GM18517 (cell line): ENCODE results near the gene TSHZ1.

Source experiments
- ATAC-seq: cut with Tn5 transposase; IDR thresholded peaks from one replicate; pipeline ENCODE4 v1.9.1; 2021; ENCODE audit warnings: mild to moderate bottlenecking, moderate library complexity; ENCODE audit not compliant: unreplicated experiment

The TSHZ1 gene, protein sequence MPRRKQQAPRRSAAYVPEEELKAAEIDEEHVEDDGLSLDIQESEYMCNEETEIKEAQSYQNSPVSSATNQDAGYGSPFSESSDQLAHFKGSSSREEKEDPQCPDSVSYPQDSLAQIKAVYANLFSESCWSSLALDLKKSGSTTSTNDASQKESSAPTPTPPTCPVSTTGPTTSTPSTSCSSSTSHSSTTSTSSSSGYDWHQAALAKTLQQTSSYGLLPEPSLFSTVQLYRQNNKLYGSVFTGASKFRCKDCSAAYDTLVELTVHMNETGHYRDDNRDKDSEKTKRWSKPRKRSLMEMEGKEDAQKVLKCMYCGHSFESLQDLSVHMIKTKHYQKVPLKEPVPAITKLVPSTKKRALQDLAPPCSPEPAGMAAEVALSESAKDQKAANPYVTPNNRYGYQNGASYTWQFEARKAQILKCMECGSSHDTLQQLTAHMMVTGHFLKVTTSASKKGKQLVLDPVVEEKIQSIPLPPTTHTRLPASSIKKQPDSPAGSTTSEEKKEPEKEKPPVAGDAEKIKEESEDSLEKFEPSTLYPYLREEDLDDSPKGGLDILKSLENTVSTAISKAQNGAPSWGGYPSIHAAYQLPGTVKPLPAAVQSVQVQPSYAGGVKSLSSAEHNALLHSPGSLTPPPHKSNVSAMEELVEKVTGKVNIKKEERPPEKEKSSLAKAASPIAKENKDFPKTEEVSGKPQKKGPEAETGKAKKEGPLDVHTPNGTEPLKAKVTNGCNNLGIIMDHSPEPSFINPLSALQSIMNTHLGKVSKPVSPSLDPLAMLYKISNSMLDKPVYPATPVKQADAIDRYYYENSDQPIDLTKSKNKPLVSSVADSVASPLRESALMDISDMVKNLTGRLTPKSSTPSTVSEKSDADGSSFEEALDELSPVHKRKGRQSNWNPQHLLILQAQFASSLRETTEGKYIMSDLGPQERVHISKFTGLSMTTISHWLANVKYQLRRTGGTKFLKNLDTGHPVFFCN (N-terminal part only)

DNA sequence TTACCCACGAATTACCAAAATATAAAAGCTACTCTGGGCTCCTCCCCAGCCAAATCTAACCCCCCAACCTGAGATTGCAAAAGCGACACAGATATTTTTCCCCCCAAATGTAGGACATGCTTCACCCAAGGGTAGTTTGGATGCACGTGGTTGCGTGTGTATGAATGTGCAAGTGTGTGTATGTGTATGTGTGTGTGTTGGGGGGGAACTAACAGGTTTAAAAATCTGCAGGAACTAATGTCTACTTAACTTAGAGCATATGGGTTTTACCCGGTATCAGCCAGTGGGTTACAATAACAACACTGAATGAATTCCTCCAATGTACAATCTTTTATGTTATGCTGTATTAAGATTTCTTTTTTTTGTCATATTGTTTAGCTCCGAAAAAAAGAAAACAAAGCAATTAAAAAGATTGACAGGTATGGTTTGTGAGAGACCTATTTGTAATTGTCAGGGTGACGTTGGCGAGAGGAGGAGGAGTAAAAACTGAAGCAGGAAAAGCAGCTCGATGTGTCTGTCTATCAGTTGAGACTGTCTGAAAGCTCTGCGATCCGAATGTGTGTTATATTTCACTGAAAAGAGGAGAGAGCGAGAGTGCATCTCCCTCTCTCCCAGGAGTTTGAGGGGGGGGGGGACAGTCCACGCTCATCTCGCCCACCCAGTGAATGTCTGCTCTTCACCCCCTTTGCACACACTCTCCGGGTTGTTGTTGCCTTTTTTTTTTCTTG is at the start of gene TSHZ1:
Gene TSHZ1, plus strand, starts transcription at position 524 of the 728 bp plus-strand sequence. CDS start 1,080 bp downstream, outside the sequence.
- ATAC-seq: peak; percentile 55

DNA sequence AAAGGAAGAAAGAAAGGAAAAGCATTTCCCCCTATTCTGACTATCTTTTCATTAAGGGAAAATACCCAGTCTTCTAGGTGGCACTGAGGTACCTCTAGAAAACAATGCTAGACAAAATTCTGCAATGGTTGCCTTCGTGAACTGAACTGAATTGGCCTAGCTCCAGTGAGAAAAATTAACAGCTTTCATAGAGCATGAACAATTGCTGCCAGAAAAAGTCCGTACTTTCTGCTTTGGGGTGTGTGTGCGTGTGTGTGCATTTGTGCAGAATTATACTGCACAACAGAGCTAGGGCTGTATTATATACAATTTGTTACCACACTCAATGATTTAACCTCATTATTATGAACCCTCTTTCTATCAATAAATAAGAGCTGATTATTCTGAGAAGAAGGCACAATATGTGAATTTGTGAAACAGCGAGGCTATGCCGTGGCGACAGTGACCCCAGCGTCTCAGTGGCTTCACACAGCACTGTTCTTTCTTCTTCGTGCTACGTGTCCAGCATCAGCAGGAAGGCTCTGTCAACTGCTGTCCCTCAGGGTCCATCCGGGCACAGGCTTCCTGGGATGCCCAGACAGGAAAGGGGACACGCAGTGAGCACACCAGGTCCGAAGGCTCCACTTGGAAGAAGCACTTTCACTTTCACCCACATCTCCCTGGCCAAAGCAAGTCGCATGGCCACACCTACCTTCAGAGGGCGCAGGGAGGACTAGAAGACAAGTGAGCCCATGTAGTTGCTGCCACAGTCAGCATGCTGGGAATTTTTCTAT is 49.2 kb upstream of the TSHZ1 start:
- ATAC-seq: no peak

DNA sequence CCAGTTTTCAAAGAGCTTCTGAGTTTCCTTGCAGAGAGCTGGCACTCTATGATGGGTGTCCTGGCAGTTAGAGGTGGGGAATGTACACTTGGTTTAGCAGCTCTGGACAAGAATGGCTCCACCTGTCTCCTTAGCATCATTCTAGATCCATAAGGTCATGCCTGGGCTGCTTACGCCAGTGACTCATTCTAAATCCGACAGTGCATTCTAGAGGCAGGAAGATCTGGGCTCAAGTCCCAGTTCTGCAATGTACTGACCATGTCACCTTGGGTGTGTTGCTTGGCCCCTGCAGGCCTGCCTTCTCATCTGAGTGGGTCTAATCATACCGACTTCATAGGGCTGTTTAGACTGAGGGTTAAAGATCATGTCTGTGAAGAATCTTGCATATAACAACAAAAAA is 48.1 kb upstream of the TSHZ1 start:
- no peak for ATAC-seq

DNA sequence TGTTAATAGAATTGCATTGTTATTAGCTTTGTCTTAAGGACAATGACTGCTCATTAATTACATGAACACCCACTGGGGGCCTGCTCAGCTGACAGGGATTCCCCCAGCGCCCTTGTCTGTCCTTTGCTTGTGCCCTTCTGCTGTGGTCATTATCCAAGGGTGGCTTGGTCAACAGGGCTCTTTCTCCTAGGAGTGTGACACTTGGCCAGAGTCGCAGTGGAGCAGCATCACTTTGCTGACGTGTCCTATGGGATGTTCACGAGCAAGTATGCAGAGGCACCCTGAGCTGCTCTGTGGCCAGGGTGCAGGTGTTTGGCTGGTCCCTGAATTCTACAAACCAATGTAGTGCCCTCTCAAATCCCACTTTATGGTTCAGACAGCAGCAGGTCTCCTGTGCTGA is 47.6 kb upstream of the TSHZ1 start:
- ATAC-seq: no peak

DNA sequence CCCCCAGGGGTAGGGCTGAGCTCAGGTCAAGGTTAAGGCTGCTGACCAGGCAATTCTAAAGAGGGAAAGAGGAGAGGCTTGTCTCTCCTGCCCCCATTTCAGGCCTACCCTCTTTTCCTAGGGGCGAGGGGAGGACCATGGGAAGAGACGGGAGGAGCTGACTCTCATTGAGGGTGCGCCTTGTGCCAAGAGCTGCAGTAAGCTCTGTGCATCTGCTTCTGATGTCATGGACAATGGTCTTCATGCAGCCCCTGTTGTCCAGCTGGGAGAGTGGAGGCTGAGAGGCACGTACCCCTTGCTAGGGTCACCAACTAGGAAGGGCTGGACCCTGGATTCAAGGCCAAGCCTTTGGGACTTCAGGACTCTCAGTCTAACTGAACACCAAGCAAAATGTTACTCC is 46.9 kb upstream of the TSHZ1 start:
- no peak for ATAC-seq

DNA sequence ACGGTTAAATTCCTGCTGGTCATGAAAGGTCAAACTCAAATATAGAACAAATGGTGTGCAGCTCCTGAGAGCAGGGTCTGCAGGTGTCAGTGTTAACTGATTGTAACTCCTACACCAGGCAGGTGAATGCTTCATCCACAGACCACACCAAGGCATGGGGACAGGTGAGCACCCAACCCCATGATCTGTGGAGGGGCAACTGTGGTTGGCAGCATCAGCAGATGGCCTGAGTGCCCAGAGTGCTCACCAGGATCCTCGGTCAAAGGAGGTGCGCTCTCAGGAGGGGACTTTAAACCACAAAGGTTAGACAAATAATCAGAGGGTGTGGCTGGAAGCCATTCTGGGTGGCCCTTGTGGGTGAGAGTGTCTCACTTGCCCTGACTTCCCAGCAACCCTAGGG is 46.1 kb upstream of the TSHZ1 start:
- no peak for ATAC-seq

DNA sequence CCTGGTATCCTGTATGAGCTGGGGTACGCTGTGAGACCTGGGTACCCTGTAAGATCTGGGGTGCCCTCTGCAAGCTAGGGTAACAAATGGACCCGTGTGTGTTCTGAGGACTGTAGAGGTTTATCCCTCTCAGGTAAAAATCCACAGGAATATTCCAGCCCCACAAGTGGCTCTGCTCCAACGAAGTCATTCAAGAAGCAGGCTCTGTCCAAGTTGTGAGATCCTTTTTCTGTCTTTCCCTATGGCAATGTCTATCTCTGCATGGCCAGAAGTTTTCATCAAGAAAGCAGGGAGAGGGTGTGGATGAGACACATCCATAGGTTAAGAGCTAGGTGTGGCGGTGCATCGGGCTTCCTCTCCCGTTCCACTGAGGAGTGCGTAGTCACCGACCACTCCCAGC is 44.7 kb upstream of the TSHZ1 start:
- no peak for ATAC-seq

DNA sequence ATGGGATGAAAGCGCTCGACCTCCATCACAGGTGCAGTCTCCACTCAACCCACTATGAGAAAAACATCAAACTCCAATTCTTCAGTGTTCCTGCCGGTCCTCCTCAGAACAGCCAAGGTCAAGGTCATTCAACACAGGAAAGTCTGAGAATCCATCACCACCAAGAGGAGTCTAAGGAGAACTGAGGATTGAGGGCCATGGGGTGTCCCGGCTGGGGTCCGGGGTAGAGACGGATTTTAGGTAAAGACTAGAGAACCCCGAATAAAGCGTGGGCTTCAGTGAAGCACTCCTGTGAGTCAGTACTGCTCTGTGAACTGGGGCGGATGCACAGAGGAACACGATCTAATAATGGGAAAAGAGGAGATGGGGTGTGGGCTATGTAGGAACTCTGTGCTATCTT is 43.5 kb upstream of the TSHZ1 start:
- no peak for ATAC-seq

DNA sequence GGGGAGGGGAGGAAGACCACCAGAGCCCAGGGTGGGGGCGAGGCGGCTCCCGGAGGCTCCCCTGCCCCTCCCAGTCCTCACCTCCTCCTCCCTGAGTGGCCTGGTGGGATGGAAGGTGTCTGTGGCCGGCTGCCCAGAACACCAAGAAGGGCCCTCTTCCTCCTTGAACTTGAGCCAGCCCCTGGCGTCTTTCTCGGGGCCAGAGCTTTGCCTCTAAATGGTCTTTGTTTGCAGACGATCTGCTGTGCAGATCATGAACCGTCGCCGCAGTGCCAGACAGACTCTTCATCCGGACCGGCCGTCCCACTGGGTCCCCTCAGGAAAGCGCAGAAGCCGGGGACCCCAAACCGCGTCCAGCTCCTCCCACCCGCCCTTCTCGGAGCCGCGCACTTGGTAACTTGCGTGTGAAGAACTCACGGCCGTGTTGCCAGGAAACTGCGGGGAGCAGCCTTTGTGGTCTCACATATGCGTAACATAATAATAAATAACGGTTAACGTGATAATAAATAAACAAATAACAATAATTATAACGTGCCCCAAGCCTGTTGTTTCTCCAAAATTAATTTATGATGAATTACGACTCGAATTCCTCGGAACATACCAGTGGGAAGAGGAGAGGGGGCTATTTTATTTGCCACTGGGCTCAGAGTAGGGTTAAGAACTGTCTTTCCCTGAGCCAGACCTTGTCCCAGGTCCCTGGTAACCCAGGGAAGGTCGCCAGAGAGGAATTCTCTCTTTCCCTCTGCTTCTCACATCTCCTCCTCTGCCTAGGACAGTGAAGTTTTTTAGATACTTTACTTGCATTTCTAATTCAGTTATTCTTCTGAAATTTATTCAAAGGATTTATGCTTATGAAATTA is 42.6 kb upstream of the TSHZ1 start:
- no peak for ATAC-seq

DNA sequence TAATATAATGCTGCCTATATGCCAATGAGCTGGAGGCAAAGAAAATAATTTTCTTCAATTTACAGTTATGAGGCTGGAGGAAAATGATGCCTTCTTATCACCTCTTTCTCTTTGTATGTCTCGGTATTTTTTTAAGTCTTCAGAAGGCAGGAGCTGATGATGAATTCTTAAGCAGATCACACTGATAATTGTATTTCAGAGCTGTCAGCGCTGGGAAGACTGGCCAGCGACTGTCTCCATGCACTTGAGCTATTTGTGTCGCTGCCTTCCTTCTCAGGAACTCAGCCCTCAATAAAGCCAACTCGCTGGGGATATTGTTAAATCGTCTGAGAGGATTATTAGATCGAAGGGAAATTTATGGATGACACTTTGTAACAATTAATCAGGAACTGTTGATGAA is 42.0 kb upstream of the TSHZ1 start:
- ATAC-seq: no peak

DNA sequence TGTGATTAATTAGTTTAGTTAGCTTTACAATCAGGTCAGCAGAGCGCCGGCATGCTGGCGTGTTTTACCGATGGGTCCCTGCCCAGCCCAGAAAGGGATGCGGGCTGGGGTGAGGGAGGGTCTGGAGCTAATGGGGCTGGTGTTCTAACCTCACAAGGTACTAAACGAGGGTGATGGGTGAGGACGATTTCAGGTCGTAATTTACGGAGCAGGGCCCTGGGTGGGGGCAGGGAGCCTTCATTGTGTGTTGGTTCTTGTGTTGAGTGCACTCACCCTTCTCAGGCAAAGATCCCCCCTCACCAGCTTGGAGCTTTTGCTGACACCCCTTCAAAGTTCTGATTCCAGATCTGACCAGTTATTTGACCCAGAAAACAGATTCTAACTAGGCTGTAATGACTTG is 41.2 kb upstream of the TSHZ1 start:
- no peak for ATAC-seq

DNA sequence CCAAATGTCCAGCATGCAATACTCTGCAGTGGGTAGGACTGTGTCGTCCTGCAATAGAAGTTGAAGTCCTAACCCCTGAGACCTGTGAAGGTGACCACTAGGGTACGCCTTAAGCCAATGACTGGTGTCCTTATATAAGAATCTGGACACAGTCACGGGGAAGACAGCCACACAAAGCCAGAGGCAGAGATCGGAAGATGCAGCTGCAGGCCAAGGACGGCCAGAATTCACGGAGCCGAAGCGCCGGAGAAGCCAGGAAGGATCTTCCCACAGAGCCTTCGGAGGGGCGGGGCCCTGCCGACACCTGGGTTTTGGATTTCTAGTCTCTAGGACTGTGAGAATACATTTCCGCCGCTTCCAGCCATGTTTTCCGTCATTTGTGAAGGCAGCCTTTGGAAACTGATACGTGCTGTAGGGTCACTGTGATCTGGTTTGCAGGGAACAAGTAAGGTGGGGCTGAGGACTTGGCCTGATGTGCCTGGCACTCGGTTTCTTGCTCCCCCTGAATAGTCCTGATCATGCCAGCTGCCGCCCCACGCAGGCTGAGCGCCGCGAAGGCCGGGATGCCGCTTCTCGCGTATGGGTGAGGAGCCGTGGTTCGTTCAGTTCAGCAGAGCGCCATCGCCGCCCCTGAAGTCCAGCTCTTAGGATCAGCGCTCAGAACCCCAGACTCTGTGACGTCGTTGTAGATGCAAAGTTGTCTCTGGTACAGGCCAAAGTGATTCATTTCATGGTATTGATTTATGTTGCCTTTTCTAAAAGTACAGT is 40.4 kb upstream of the TSHZ1 start:
- ATAC-seq: no peak

DNA sequence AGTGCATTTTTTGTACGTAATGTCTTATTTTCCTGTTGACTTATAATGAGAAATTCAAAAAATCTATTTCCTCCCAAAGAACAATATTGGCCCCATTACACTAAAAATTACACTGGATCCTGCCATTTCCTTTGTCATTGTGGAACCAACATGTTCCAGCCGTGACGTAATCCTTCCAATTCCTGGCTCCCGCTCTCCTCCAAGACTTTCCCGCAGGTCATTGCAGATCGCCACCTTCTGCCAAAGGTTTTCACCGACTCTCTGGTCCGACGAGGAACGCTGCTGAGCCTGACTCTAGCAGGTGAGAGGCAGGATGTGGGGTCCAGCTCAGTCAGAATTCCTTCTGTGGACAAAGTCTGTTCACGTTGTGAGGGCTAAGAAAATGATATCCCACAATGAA is 39.7 kb upstream of the TSHZ1 start:
- ATAC-seq: no peak

DNA sequence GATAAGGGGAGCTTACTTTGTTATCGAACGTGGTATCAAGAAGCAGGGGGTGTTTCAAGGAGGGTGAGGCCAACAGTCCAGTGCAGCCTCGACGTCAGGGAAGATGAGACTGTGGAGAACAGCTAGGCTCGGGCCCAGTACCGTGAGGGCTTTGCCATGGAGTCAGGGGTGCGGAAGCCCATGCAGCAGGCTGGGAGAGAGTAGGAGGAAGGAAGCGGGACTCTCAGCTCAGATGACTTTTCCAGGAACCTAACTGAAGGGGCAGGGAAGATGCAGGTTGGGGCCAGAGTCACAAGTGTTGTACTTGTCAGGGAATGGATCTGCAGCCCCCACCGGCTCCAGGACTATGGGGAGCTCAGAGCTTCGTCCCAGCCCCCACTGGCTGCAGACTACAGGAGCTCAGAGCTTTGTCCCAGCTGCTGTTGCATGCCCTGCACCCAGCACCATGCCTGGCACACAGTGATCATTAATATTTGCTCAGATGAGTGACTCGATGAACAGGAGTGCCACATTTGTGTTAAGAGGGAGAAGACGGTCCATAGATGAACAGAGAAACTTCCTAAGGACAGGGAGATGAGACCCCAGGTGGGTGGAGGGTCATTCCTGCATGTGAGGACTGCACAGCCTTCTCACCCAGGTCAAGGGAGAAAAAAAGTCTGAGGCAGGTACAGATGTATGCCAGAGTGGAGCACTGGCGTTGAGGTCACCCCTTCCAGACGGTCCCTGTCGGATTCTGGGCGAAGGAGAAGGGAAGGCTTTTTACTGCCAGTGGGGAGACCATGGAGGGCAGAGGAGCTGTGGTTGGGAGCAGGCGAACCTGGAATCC is 38.1 kb upstream of the TSHZ1 start:
- ATAC-seq: peak; percentile 5

DNA sequence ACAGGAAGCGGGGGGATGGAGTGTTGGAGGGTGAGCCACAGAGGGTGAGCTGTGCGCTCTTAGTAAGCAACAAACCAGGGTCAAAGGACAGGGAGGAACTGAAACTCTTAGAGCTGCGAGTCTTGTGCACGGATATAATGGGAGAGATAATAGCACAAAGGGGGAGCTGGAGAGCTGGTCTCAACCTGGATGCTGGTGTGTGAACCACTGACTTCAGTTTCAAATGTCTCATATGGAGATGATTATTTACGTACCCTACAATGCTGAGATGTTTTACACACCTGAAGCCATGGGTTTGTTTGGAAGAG is 37.5 kb upstream of the TSHZ1 start:
- ATAC-seq: peak; percentile 100

DNA sequence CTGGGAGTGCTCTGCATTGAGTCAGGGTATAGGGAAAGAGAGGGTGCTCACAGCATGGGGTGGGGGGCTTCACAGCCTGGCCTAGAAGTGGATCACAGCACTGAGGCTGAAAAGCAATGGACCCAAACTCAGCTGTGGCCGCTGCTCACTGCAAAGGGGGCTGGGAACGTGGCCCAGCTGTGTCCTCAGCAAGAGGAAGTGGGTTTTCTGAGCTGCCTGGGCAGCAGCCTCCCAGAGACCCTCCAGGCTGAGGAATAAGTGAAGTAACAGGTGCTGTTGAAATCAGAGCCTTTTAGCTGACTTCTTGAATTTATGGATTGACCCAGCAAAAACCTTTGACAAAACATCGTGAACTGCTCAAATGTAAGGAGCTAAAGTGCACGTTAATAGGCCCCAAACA is 36.9 kb upstream of the TSHZ1 start:
- ATAC-seq: no peak

DNA sequence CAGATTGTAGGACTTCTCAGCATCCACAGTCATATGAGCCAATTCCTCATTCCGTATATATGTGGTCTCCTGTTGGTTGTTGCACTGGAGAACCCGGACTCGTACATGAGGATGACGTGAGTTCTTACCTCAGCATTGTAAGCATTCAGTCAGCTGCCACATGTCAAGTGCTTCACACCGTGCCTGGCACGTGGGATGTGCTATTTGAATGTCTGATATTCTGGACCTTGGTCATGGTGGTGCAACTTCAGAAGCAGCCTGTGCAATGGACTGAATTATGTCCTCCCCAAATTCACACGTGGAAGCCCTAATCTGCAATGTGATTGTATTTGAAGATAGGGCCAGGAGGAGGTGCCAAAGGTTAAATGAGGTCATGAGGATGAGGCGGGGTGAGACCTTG is 33.7 kb upstream of the TSHZ1 start:
- no peak for ATAC-seq

DNA sequence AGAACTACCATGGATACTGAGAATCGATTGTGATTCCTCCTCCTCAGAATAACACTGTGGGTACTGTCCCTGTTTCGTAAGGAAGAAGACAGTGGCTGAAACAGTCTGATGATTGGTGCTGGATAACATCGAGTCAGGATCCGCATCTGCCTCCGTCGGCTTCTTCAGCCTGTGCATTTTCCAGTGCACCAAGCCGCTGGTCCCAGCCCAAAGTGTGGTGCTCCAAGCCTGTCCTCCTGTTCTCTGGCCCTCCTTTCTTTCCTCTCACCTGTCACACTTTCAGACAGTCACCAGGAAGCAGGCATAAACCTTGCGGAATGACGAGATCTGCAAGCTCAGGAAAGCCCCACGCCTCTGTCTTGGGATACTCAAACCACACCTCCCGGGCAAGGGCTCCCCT is 32.2 kb upstream of the TSHZ1 start:
- no peak for ATAC-seq
